HCT116 (cell line): Measurements from ENCODE around the gene STK38L.

Experiments used
- CEBPB ChIP-seq: IDR thresholded peaks from 2 replicates; pipeline ENCODE4 v1.6.1; 2012; ENCODE audit warnings: low read depth
- EZH2phosphoT487 ChIP-seq: fragments of 200-600 bp; IDR thresholded peaks from 2 replicates; pipeline ENCODE4 v1.6.1; 2018; ENCODE audit warnings: antibody characterized with exemption, borderline replicate concordance
- POLR2A ChIP-seq: IDR thresholded peaks from 2 replicates; pipeline ENCODE4 v1.7.0; 2011; ENCODE audit warnings: borderline replicate concordance; ENCODE audit not compliant: insufficient read depth, insufficient read length; ENCODE audit errors: extremely low read depth
- YY1 ChIP-seq: IDR thresholded peaks from 2 replicates; pipeline ENCODE4 v1.6.1; 2011; ENCODE audit warnings: low read length, low read depth, moderate library complexity, mild to moderate bottlenecking; ENCODE audit not compliant: insufficient replicate concordance; ENCODE audit errors: extremely low read depth
- ZNF274 ChIP-seq: fragments of 200-500 bp; sonication (Bioruptor generic); IDR thresholded peaks from 2 replicates; pipeline ENCODE4 v1.6.1; 2014; ENCODE audit warnings: mild to moderate bottlenecking, low read depth, low read length, inconsistent platforms
- TF ChIP-seq, protein P1 (sequence below): IDR thresholded peaks from 2 replicates; pipeline ENCODE4 v1.6.1; 2012
- TF ChIP-seq, protein P2 (sequence below), 3 experiments: fragments of 200-600 bp in 1 of 3; sonication (generic) in 1 of 3; IDR thresholded peaks in 2 of 3; conservative IDR thresholded peaks in 1 of 3; 2 replicates each; pipeline ENCODE4 v1.5.1; 2012 to 2017; ENCODE audit warnings: low read depth in 2 of 3, low read length in 2 of 3, antibody characterized with exemption in 1 of 3, borderline replicate concordance in 1 of 3, control low read depth in 1 of 3, mild to moderate bottlenecking in 1 of 3, mixed read lengths in 1 of 3, mixed run types in 1 of 3, moderate library complexity in 1 of 3; ENCODE audit not compliant: insufficient read depth in 1 of 3

DNA sequence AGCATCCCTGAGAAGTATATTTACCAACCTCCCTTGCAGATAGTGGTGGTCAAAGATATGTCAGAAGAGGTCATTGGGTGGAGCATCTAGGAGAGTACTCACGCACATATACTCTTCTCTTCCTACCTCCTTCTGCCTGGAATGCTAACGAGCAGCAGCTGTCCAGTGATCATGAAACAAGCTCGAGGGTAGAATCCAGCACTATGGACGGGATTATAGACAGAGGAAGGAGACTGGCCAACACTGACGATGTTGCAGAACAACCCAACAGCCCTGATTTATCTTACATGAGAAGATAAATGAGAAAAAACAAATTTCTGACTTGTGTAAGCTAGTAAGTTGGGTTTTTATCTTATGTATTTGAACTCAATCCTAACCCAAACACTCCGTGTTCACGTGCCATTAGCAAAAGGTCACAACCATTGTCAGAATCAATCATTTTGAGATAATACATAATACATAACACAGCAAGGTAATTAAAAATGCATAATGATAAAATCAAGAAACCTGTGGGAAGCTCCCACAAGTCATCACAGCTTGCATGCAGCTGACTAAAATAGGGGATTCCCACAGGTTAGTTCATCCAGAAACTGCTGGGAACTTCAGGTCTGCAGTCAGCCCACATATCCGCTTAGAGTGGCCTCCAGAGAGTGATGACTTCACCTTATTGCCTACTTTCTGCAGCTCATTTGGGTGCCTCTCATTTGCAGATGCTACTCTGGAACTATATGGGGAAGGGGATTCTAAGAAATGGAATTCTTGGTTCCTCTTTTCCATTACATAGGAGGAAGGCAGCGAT is 36.3 kb upstream of the STK38L start:
- TF ChIP-seq POLR2A (no peak), EZH2phosphoT487 (no peak), CEBPB (no peak), ZNF274 (no peak), YY1 (no peak)
- TF ChIP-seq, protein P1, sequence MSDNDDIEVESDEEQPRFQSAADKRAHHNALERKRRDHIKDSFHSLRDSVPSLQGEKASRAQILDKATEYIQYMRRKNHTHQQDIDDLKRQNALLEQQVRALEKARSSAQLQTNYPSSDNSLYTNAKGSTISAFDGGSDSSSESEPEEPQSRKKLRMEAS, result no peak
- TF ChIP-seq, protein P2, sequence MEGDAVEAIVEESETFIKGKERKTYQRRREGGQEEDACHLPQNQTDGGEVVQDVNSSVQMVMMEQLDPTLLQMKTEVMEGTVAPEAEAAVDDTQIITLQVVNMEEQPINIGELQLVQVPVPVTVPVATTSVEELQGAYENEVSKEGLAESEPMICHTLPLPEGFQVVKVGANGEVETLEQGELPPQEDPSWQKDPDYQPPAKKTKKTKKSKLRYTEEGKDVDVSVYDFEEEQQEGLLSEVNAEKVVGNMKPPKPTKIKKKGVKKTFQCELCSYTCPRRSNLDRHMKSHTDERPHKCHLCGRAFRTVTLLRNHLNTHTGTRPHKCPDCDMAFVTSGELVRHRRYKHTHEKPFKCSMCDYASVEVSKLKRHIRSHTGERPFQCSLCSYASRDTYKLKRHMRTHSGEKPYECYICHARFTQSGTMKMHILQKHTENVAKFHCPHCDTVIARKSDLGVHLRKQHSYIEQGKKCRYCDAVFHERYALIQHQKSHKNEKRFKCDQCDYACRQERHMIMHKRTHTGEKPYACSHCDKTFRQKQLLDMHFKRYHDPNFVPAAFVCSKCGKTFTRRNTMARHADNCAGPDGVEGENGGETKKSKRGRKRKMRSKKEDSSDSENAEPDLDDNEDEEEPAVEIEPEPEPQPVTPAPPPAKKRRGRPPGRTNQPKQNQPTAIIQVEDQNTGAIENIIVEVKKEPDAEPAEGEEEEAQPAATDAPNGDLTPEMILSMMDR (IDR thresholded peaks at IDR 0.05 in 2 of 3, conservative IDR thresholded peaks at IDR 0.05 in 1 of 3; ENCODE audit: borderline replicate concordance in 1 of 3, insufficient read depth in 1 of 3, low read depth in 2 of 3, low read length in 2 of 3), result no peak
